Neural crest cell (in vitro differentiated cells): ENCODE results near the gene ZNF598. TPM values are rescaled to one million over a fixed set of nuclear protein-coding genes. Genes with fewer than 3 reads are reported as not detected.

Experiments
- DNase-seq: peaks from one replicate; pipeline ENCODE4 v3.0.0; 2021; ENCODE audit warnings: low read depth, mixed read lengths, low spot score
- H3K27ac Mint-ChIP-seq: one replicate; pipeline ENCODE4 v1.8.0; 2021; ENCODE audit warnings: mild to moderate bottlenecking, mixed read lengths; ENCODE audit not compliant: unreplicated experiment
- H3K27me3 Mint-ChIP-seq: 2 replicates; pipeline ENCODE4 v1.8.0; 2021; ENCODE audit warnings: low read depth, mild to moderate bottlenecking, mixed read lengths
- H3K36me3 Mint-ChIP-seq: 2 replicates; pipeline ENCODE4 v1.8.0; 2021; ENCODE audit warnings: low read depth, mild to moderate bottlenecking, mixed read lengths
- H3K4me1 Mint-ChIP-seq: 2 replicates; pipeline ENCODE4 v1.8.0; 2021; ENCODE audit warnings: mixed read lengths
- H3K4me3 Mint-ChIP-seq: one replicate; pipeline ENCODE4 v1.8.0; 2021; ENCODE audit warnings: mild to moderate bottlenecking, mixed read lengths
- H3K9me3 Mint-ChIP-seq: 2 replicates; pipeline ENCODE4 v1.8.0; 2021; ENCODE audit warnings: mixed read lengths
- CTCF ChIP-seq: fragments of 200-600 bp; sonication (generic); conservative IDR thresholded peaks from 2 replicates; pipeline ENCODE4 v1.5.0; 2021; ENCODE audit warnings: antibody characterized with exemption, mild to moderate bottlenecking
- total RNA-seq: library from RNA; stranded (reverse); gene quantifications from 2 replicates; pipeline ENCODE4 v1.2.1, GENCODE V29; 2021

ZNF598 gene
- total RNA-seq, 1 donor from 2014 or later = 55.7 TPM

- peak; percentile 96 for TF ChIP-seq CTCF
- Mint-ChIP-seq H3K4me3 (peak overlapping the region; percentile 69), H3K36me3 (no peaks in the 10 kb centered on the region), H3K27me3 (peaks cover 68% of the 10 kb centered on the region), H3K4me1 (peaks cover 26% of the 10 kb centered on the region), H3K9me3 (no peaks in the 10 kb centered on the region), H3K27ac (no peak overlapping the region)
- peak; percentile 99 for DNase-seq
Observed at GRCh38 chr16:2023092-2024031, 13.7 kb upstream of the ZNF598 start.

GRCh38 chr16:2022723-2023091, 13.1 kb upstream of the ZNF598 start:
- no peak overlapping the region for H3K27ac Mint-ChIP-seq
- H3K9me3 Mint-ChIP-seq = no peaks in the 10 kb centered on the region
- H3K27me3 Mint-ChIP-seq = peaks cover 68% of the 10 kb centered on the region
- DNase-seq = no peak
- no peak for TF ChIP-seq CTCF
- peak overlapping the region; percentile 69 for H3K4me3 Mint-ChIP-seq
- peaks cover 26% of the 10 kb centered on the region for H3K4me1 Mint-ChIP-seq
- no peaks in the 10 kb centered on the region for H3K36me3 Mint-ChIP-seq

GRCh38 chr16:2019921-2020831, 10.6 kb upstream of the ZNF598 start:
- Mint-ChIP-seq H3K4me3 (peak overlapping the region; percentile 71), H3K36me3 (no peaks in the 10 kb centered on the region), H3K27ac (no peak overlapping the region), H3K9me3 (no peaks in the 10 kb centered on the region), H3K27me3 (peaks cover 58% of the 10 kb centered on the region), H3K4me1 (peaks cover 22% of the 10 kb centered on the region)
- no peak for TF ChIP-seq CTCF
- no peak for DNase-seq

GRCh38 chr16:2019518-2019920, 9.9 kb upstream of the ZNF598 start, which contains the start of gene NPW:
NPW (plus strand) TSS chr16:2019785.
- H3K27ac Mint-ChIP-seq = no peak within 1 kb of the TSS
- H3K27me3 Mint-ChIP-seq = peaks cover 58% of the 10 kb centered on the region
- no peak for TF ChIP-seq CTCF
- no peak for DNase-seq
- no peaks in the 10 kb centered on the region for H3K36me3 Mint-ChIP-seq
- no peaks in the 10 kb centered on the region for H3K9me3 Mint-ChIP-seq
- H3K4me3 Mint-ChIP-seq = peak within 1 kb of the TSS; percentile 71
- H3K4me1 Mint-ChIP-seq = peaks cover 22% of the 10 kb centered on the region

- Mint-ChIP-seq H3K4me1 (peaks cover 5% of the 10 kb centered on the region), H3K4me3 (peak overlapping the region; percentile 31), H3K36me3 (no peaks in the 10 kb centered on the region), H3K27me3 (peaks cover 36% of the 10 kb centered on the region), H3K9me3 (no peaks in the 10 kb centered on the region), H3K27ac (no peak overlapping the region)
- TF ChIP-seq CTCF = peak; percentile 54
- no peak for DNase-seq
Observed at GRCh38 chr16:2016407-2016922, 6.8 kb upstream of the ZNF598 start.
